Stimulated activated CD4-positive, alpha-beta T cell treated with anti-CD3 and anti-CD28 coated beads, Interleukin-2, amount 100 ng/mL, for 4 hours (primary cell): ENCODE data around the gene PRODH.
"Not testable (repeated sequence)": the region's sequence is repeated elsewhere in the genome, so short reads cannot be mapped to it uniquely, and the experiment has no call there.

Experiments
- DNase-seq: peaks from one replicate; pipeline ENCODE4 v3.0.0-alpha.2; 2020; ENCODE audit warnings: low read depth

PRODH gene

GRCh38 chr22:18953128-18953527 lies 17.0 kb upstream of the PRODH start:
- not testable (repeated sequence) for DNase-seq

DNA sequence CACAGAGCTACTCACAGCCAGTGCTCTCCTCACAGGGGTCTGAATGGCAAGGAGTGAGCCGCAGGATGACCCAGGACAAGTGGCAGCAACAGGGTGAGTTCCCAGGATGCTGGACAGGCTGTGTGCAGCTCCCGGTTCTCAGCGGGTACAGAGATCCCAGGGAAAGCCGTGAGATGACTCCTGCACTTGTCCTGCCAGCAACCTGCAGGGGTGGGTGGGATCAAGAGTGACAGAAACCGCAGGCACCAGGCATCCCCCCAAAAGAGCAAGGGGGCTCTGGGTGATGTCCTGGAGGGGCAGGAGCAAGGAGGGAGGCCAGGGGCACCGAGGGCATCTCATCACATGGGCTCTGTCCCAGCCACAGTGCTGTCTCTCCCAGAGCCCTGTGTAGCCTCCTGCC lies 15.9 kb upstream of the PRODH start:
- no peak for DNase-seq

GRCh38 chr22:18950141-18950540 lies 14.0 kb upstream of the PRODH start:
- DNase-seq: no peak

- DNase-seq: no peak
Measured at GRCh38 chr22:18947905-18948304, 11.8 kb upstream of the PRODH start.

DNA sequence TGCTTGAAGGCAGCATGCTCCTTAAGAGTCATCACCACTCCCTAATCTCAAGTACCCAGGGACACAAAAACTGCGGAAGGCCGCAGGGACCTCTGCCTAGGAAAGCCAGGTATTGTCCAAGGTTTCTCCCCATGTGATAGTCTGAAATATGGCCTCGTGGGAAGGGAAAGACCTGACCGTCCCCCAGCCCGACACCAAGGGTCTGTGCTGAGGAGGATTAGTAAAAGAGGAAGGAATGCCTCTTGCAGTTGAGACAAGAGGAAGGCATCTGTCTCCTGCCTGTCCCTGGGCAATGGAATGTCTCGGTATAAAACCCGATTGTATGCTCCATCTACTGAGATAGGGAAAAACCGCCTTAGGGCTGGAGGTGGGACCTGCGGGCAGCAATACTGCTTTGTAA lies 11.0 kb upstream of the PRODH start:
- not testable (repeated sequence) for DNase-seq

DNA sequence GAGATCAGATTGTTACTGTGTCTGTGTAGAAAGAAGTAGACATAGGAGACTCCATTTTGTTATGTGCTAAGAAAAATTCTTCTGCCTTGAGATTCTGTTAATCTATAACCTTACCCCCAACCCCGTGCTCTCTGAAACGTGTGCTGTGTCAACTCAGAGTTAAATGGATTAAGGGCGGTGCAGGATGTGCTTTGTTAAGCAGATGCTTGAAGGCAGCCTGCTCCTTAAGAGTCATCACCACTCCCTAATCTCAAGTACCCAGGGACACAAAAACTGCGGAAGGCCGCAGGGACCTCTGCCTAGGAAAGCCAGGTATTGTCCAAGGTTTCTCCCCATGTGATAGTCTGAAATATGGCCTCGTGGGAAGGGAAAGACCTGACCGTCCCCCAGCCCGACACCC lies 2.6 kb upstream of the PRODH start:
- not testable (repeated sequence) for DNase-seq

DNA sequence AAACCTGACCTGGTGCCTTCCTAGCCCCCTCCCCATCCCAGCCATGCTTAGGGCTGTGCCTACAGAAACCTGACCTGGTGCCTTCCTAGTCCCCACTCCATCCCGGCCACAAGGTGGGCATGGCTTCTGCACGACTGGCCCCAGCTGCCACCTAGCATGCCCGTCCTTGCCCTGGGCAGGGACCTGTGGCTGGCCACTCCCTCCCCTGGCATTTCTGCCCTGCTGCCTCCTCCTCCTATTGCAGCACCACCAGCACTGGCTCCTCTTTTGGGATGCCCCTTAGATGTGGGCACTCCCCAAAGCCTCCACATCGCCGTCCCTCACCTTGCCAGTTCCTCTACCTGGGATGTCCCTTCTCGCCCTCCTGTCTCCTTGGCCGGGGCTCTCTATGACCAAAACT lies 1.4 kb downstream of the PRODH start:
- DNase-seq: not testable (repeated sequence)

- no peak for DNase-seq
Measured at GRCh38 chr22:18933914-18934313, 2.2 kb downstream of the PRODH start.

DNA sequence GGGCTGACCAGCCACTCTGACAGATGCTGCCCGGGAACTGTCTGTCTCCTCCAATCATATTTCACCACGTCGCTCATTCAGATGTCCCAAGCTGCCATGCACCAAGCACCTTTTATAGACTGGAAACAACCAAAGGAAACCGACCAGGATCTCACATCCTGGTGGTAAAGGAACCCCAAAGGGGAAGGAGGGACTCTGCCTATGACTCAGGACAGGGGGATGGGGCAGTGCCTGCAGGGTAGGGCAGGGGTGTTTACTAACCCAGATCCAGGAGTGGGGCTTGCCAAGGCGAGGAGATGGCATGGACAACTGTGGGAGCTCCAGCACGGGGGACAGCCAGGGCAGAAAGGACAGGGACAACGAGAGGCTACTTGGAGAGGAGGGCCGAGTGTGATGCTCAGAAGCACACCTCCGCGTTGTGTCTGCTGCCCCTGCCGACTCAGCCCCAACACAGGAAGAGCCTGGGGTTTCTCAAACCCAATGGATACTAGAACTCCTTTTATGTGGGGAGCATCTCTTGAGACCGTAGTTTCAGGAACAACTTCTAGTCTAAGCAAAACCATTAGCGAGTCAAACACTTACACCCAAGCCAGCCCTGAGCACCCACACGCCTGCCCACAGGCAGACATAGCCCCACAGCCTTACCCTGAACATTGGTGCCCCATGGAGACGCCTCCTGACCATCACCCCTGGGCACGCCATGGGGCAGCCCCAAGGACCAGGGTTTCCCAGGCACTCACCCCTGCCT lies 4.0 kb downstream of the PRODH start:
- no peak for DNase-seq

DNA sequence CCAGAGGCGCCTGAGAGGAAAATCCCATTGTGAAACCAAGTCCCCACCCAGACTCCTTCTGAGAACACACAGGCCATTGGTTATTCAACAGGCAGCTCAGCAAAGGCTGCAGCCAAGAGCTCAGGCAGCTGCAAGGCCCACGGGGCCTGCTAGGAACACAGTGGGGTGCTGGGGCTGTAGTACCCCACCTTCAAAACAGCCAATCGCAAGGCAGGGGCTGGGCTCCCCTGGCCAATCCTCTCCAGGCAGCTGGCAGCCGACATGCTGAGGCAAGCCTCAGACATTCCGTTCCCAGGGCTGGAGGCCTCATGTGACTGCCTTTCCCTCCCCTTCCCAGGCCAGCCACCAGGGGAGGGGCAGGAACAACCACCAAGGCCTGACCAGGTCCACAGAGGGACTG lies 6.6 kb downstream of the PRODH start:
- DNase-seq: no peak

DNA sequence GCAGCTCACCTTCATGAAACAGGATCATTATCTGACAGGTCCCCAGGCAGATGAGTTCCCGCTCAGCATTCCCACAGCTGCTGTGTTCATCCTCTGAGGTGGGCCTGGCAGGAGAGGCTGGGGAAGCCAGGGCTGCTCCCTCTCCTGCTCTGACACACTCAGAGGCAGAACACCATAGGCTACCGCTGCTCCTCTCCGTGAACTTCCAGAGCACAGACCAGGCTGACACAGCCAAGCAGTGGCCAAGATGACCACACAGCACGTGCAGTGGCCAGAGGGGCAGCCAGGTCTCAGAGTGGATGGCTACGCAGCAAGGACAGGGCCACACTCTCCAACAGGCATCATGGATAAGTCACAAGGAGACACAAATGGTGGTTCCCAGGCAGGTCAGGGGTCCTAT lies 8.5 kb downstream of the PRODH start:
- DNase-seq: no peak

GRCh38 chr22:18927020-18927419 lies 9.1 kb downstream of the PRODH start:
- DNase-seq: no peak

GRCh38 chr22:18925368-18926064 lies 10.6 kb downstream of the PRODH start:
- no peak for DNase-seq

GRCh38 chr22:18920257-18920902 lies 15.7 kb downstream of the PRODH start:
- not testable (repeated sequence) for DNase-seq

GRCh38 chr22:18917818-18918217 lies 18.3 kb downstream of the PRODH start:
- not testable (repeated sequence) for DNase-seq

GRCh38 chr22:18915550-18915949 lies 20.5 kb downstream of the PRODH start:
- not testable (repeated sequence) for DNase-seq

DNA sequence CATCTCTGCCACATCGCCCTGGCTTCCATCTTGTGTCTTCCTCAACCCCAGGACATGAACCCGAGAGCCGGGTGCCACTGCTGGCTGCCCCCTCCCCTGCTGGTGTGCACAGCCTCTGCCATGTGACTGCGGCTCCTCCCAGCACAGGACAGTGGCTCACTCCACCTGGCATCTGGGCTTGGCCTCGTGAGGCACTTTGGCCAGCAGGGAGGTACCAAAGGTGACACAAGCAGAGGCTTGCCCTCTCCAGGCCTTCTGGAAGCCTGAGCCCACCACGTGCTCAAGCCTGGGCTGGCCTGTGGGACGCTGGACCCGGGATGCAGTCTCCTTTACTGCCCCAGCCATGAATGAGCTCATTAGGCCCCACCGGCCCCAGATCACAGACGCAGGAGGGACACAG lies 21.5 kb downstream of the PRODH start:
- DNase-seq: not testable (repeated sequence)

- DNase-seq: not testable (repeated sequence)
Measured at GRCh38 chr22:18912264-18912946, 23.7 kb downstream of the PRODH start.

GRCh38 chr22:18911535-18911934 lies 24.6 kb downstream of the PRODH start:
- not testable (repeated sequence) for DNase-seq

- no peak for DNase-seq
Measured at GRCh38 chr22:18909556-18909955, 26.5 kb downstream of the PRODH start.

DNA sequence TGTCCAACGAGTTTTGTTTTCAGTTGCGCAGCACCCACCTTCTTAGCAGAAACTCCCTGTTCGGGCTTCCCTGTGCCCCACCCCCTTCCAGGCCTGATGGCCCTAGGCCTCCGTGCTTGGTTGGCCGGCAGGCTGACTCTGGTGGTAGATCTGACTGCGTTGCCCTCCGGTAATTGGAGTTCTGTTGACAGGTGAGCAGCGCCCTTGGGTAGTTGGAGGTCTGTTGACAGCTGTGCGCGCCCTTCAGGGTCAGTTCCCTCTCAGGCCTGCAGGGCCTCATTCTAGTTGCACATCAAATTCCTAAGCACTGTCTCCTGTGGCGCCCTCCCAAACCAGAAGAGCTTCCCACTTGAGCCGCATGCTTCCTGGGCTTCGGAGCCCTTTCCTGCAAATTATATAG lies 29.2 kb downstream of the PRODH start:
- DNase-seq: no peak

- not testable (repeated sequence) for DNase-seq
Measured at GRCh38 chr22:18906410-18906745, 29.7 kb downstream of the PRODH start.
